ENCODE data around the gene S100A5. TPM values are rescaled to one million over a fixed set of nuclear protein-coding genes. Genes with fewer than 3 reads are reported as not detected.

The S100A5 gene
- total and polyA plus RNA-seq, 5 donors from 2014 or later, result 1.2 to 3.0 (median 1.8) TPM

DNA sequence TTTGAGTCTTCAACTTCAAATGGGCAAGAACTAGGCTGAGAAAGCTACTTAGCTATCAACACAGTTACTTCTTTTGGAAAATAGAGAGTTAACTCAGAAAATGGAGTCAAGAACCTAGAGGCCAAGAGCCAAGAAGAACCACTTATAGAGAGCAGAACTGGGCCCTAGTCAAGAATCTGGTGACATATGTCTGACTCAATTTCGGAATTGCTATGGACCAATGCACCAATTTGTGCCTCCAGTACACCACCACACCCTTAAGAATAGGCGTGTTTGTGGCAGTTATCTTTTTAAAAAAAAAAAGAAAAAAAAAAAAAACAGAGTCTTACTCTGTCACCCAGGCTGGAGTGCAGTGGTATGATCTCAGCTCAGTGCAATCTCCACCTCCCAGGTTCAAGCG, 17.1 kb upstream of the S100A5 start:
- Mint-ChIP-seq H3K4me3 (no peak overlapping the region), H3K36me3 (no peaks in the 10 kb centered on the region), H3K9me3 (no peaks in the 10 kb centered on the region), H3K27me3 (no peaks in the 10 kb centered on the region), H3K4me1 (peaks cover 0 to 4% (median 0%) of the 10 kb centered on the region in 4 donors), H3K27ac (no peak overlapping the region)
- Histone ChIP-seq H3K27ac (ENCODE audit: insufficient read depth, low read length, poor library complexity, severe bottlenecking) (no peak overlapping the region), H3K27me3 (ENCODE audit: control insufficient read depth, insufficient read depth, low read length) (no peaks in the 10 kb centered on the region), H3K4me3 (ENCODE audit: low read depth, low read length) (no peak overlapping the region), H3K9me3 (ENCODE audit: control insufficient read depth in 2 of 2, low read length in 2 of 2) (no peaks in the 10 kb centered on the region), H3K36me3 (ENCODE audit: control insufficient read depth, insufficient read depth, low read length) (no peaks in the 10 kb centered on the region), H3K4me1 (ENCODE audit: control insufficient read depth, insufficient read depth, low read length, poor library complexity, severe bottlenecking) (no peaks in the 10 kb centered on the region)
- DNase-seq, result no peak
- ATAC-seq (ENCODE audit: low read depth in 2 of 2), result no peak

DNA sequence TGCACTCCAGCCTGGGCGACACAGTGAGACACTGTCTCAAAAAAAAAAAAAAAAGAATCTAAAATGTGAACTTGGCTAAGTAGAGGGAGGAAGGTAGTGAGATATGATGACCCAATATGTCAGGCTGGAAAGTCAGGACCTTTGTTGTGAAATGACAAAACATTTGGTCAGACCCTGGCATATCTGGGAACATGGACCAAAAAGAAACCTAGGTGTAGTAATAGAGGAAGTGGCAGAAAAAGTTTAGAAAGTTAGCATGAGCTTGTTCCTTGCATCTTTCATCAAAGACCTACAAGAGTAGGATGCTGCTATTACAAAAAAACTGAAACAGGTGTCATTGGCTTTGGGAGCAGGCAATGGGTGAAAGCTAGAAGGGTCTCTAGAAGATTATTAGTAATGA, 15.6 kb upstream of the S100A5 start:
- no peaks in the 10 kb centered on the region for H3K27me3 Mint-ChIP-seq
- peaks cover 0 to 4% (median 0%) of the 10 kb centered on the region in 4 donors for H3K4me1 Mint-ChIP-seq
- H3K4me3 Mint-ChIP-seq, result no peak overlapping the region
- Histone ChIP-seq H3K9me3 (ENCODE audit: control insufficient read depth in 2 of 2, low read length in 2 of 2) (no peaks in the 10 kb centered on the region), H3K4me3 (ENCODE audit: low read depth, low read length) (no peak overlapping the region), H3K4me1 (ENCODE audit: control insufficient read depth, insufficient read depth, low read length, poor library complexity, severe bottlenecking) (no peaks in the 10 kb centered on the region), H3K27me3 (ENCODE audit: control insufficient read depth, insufficient read depth, low read length) (no peaks in the 10 kb centered on the region), H3K36me3 (ENCODE audit: control insufficient read depth, insufficient read depth, low read length) (no peaks in the 10 kb centered on the region), H3K27ac (ENCODE audit: insufficient read depth, low read length, poor library complexity, severe bottlenecking) (no peak overlapping the region)
- peak overlapping the region in 1 of 3 donors; percentile 54 for H3K27ac Mint-ChIP-seq
- no peak for ATAC-seq (ENCODE audit: low read depth in 2 of 2)
- DNase-seq, result no peak
- H3K9me3 Mint-ChIP-seq, result no peaks in the 10 kb centered on the region
- no peaks in the 10 kb centered on the region for H3K36me3 Mint-ChIP-seq

DNA sequence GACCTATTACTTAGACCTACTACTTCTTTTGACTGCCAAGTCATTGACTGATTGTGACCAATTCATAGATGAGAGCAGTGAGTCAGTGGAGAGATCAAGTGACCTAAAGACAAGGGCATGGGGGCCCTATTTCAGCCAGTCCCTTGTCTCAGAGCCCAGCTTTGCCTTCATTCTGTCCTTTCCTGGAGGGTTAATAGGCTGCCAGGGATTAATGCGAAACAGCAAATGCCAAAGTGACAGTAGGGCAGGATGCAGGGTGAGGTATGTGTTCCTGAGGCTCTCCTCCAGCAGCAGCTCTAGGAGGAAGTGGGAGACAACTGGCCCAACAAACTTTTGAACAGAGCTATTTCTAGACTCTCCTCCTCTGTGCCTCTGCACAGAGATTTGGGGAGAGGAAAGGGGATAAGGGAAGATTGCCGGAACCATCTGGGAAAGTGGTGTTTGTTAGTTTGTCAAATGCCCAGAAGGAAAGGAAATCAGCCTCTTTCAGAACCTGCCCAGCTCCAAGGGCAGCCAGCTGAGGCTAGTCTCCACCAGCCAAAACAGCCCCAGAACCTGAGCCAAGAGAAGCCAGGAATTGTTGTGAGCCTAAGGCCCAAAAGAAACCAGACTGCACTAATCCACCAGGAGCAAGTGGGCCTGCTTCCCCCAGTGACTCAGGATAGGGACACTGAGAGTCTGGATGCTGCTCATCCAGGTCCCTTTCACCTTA, 13.3 kb upstream of the S100A5 start:
- peak overlapping the region in 1 of 3 donors; percentile 59 for H3K27ac Mint-ChIP-seq
- H3K9me3 Mint-ChIP-seq, result no peaks in the 10 kb centered on the region

DNA sequence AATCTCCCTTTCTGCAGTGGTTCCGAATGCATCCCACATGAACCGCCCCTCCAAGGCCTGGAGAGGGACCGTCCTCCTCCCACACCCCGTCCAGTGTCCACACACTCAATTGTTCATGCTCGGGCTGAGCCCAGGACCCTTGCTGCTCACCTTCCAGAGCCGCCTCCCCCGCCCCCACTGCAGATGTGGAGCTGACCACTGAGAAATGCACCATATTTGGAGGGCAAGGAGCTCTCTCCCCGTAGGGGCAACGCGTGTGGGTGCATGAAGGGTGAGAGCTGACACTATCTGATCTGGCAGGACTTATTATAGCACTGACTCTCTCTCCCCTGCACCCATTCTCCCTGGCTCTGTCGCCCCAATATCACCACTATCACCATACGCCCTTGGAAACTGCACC, 12.4 kb upstream of the S100A5 start:
- H3K36me3 Mint-ChIP-seq, result no peaks in the 10 kb centered on the region
- Histone ChIP-seq H3K4me1 (ENCODE audit: control insufficient read depth, insufficient read depth, low read length, poor library complexity, severe bottlenecking) (no peaks in the 10 kb centered on the region), H3K4me3 (ENCODE audit: low read depth, low read length) (no peak overlapping the region), H3K36me3 (ENCODE audit: control insufficient read depth, insufficient read depth, low read length) (no peaks in the 10 kb centered on the region), H3K9me3 (ENCODE audit: control insufficient read depth in 2 of 2, low read length in 2 of 2) (no peaks in the 10 kb centered on the region), H3K27me3 (ENCODE audit: control insufficient read depth, insufficient read depth, low read length) (no peaks in the 10 kb centered on the region), H3K27ac (ENCODE audit: insufficient read depth, low read length, poor library complexity, severe bottlenecking) (no peak overlapping the region)
- peak overlapping the region in 1 of 3 donors; percentile 59 for H3K27ac Mint-ChIP-seq
- peaks cover 0 to 13% (median 0%) of the 10 kb centered on the region in 4 donors for H3K4me1 Mint-ChIP-seq
- ATAC-seq (ENCODE audit: low read depth in 2 of 2) (no peak), DNase-seq (no peak)
- no peaks in the 10 kb centered on the region for H3K9me3 Mint-ChIP-seq
- H3K27me3 Mint-ChIP-seq, result no peaks in the 10 kb centered on the region
- no peak overlapping the region for H3K4me3 Mint-ChIP-seq

More for the DNA sequence above, 13.3 kb upstream of the S100A5 start:
- no peaks in the 10 kb centered on the region for H3K9me3 ChIP-seq (ENCODE audit: control insufficient read depth in 2 of 2, low read length in 2 of 2)
- DNase-seq (no peak), ATAC-seq (ENCODE audit: low read depth in 2 of 2) (no peak)
- no peaks in the 10 kb centered on the region for H3K4me1 ChIP-seq (ENCODE audit: control insufficient read depth, insufficient read depth, low read length, poor library complexity, severe bottlenecking)
- Mint-ChIP-seq H3K27me3 (no peaks in the 10 kb centered on the region), H3K4me1 (peaks cover 0 to 6% (median 0%) of the 10 kb centered on the region in 4 donors), H3K4me3 (no peak overlapping the region), H3K36me3 (no peaks in the 10 kb centered on the region)
- H3K36me3 ChIP-seq (ENCODE audit: control insufficient read depth, insufficient read depth, low read length), result no peaks in the 10 kb centered on the region
- H3K27ac ChIP-seq (ENCODE audit: insufficient read depth, low read length, poor library complexity, severe bottlenecking), result no peak overlapping the region
- no peaks in the 10 kb centered on the region for H3K27me3 ChIP-seq (ENCODE audit: control insufficient read depth, insufficient read depth, low read length)
- no peak overlapping the region for H3K4me3 ChIP-seq (ENCODE audit: low read depth, low read length)

DNA sequence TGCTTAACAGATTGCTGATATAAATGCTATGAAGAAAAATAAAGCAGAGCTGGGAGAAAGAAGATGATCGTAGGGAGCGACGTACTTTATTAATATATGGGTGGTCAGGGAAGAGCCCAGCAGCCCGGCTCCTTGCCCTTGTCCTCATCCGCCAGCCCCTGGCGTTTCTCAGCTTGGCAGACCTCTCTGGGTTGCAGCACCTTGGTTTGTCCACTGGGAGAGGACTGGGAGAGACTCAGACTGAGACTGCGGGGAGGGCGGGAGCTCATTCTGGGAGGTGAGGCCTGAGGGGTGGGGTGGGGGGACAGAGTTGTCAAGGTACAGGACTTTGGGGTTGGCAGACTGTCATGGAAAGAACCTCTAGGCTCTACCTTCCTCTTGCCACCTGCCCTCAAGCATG, 11.6 kb upstream of the S100A5 start:
- H3K36me3 Mint-ChIP-seq, result no peaks in the 10 kb centered on the region
- peaks cover 1% of the 10 kb centered on the region for H3K4me1 ChIP-seq (ENCODE audit: control insufficient read depth, insufficient read depth, low read length, poor library complexity, severe bottlenecking)
- H3K4me1 Mint-ChIP-seq, result peaks cover 0 to 18% (median 0%) of the 10 kb centered on the region in 4 donors
- no peaks in the 10 kb centered on the region for H3K36me3 ChIP-seq (ENCODE audit: control insufficient read depth, insufficient read depth, low read length)
- H3K27ac Mint-ChIP-seq, result no peak overlapping the region
- no peak overlapping the region for H3K27ac ChIP-seq (ENCODE audit: insufficient read depth, low read length, poor library complexity, severe bottlenecking)
- H3K9me3 ChIP-seq (ENCODE audit: control insufficient read depth in 2 of 2, low read length in 2 of 2), result no peaks in the 10 kb centered on the region
- DNase-seq, result no peak
- H3K4me3 ChIP-seq (ENCODE audit: low read depth, low read length), result no peak overlapping the region
- H3K27me3 ChIP-seq (ENCODE audit: control insufficient read depth, insufficient read depth, low read length), result no peaks in the 10 kb centered on the region
- no peaks in the 10 kb centered on the region for H3K27me3 Mint-ChIP-seq
- H3K4me3 Mint-ChIP-seq, result no peak overlapping the region
- ATAC-seq (ENCODE audit: low read depth in 2 of 2), result no peak
- H3K9me3 Mint-ChIP-seq, result no peaks in the 10 kb centered on the region

DNA sequence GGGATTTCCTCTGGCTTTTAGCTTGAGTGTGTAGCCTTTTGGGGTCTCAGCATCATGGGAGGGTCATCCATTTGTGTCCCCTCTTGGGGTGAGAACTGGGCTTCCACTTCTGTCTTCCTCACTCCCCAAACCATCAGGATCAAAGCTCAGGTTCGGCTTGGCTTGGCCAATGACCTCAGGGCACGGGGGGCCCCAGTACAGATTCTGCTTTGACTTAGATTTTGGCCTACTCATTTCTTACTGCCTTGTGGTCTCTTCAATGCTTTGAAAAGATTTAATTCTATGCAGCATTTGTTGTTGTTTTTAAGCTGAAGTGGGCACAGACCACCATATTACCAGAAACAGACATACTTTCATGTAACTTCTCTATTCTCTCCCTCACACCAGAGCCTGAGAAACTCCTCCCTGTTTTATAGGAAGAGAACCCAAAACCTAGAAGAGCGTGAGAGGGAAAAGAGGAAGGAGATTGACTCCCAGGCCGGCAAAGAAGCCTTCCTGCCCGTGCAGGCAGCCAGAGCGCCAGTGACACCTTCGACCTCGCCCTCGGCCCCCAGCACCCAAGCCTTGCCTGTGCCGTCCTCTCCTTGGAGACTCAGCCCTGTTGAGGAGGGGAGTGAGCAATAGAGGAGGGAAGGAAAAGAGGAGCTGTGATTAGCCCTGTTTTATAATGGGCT, 10.2 kb upstream of the S100A5 start:
- H3K4me3 Mint-ChIP-seq, result peak overlapping the region in 1 of 4 donors; percentile 43

DNA sequence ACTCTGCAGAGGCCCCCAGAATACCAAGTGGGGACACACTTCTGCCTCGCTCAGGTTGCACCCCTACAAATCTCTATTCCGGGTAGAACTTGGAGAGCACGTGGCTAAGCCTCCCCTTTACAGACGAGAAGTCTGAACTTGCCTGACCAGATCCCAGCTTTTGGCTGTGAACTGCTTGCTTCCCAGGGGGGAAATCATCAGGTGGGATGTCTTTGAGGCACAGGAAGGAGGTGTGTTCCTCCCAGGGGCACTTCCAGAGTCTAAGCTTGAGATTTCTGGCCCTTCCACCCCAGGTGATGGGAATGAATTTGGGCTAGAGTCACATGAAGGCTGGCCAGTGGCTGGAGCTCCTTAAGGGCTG, 9.6 kb upstream of the S100A5 start:
- H3K27ac Mint-ChIP-seq, result peak overlapping the region in 1 of 3 donors; percentile 79
- H3K36me3 ChIP-seq (ENCODE audit: control insufficient read depth, insufficient read depth, low read length), result no peaks in the 10 kb centered on the region
- H3K27me3 ChIP-seq (ENCODE audit: control insufficient read depth, insufficient read depth, low read length), result no peaks in the 10 kb centered on the region
- H3K9me3 Mint-ChIP-seq, result no peaks in the 10 kb centered on the region
- no peak overlapping the region for H3K4me3 Mint-ChIP-seq
- H3K27me3 Mint-ChIP-seq, result no peaks in the 10 kb centered on the region
- DNase-seq, result no peak
- H3K4me1 Mint-ChIP-seq, result peaks cover 0 to 32% (median 9%) of the 10 kb centered on the region in 4 donors
- H3K9me3 ChIP-seq (ENCODE audit: control insufficient read depth in 2 of 2, low read length in 2 of 2), result no peaks in the 10 kb centered on the region
- H3K27ac ChIP-seq (ENCODE audit: insufficient read depth, low read length, poor library complexity, severe bottlenecking), result no peak overlapping the region
- no peak overlapping the region for H3K4me3 ChIP-seq (ENCODE audit: low read depth, low read length)
- H3K36me3 Mint-ChIP-seq, result peaks cover 2% of the 10 kb centered on the region
- H3K4me1 ChIP-seq (ENCODE audit: control insufficient read depth, insufficient read depth, low read length, poor library complexity, severe bottlenecking), result peaks cover 19% of the 10 kb centered on the region
- no peak for ATAC-seq (ENCODE audit: low read depth in 2 of 2)

More for the DNA sequence above, 10.2 kb upstream of the S100A5 start:
- H3K27me3 Mint-ChIP-seq, result no peaks in the 10 kb centered on the region
- H3K9me3 Mint-ChIP-seq, result no peaks in the 10 kb centered on the region
- peaks cover 13% of the 10 kb centered on the region for H3K4me1 ChIP-seq (ENCODE audit: control insufficient read depth, insufficient read depth, low read length, poor library complexity, severe bottlenecking)
- no peaks in the 10 kb centered on the region for H3K36me3 Mint-ChIP-seq
- H3K4me1 Mint-ChIP-seq, result peaks cover 0 to 26% (median 4%) of the 10 kb centered on the region in 4 donors
- H3K36me3 ChIP-seq (ENCODE audit: control insufficient read depth, insufficient read depth, low read length), result no peaks in the 10 kb centered on the region
- no peak overlapping the region for H3K27ac ChIP-seq (ENCODE audit: insufficient read depth, low read length, poor library complexity, severe bottlenecking)
- no peak overlapping the region for H3K4me3 ChIP-seq (ENCODE audit: low read depth, low read length)
- DNase-seq, result no peak
- H3K9me3 ChIP-seq (ENCODE audit: control insufficient read depth in 2 of 2, low read length in 2 of 2), result no peaks in the 10 kb centered on the region
- no peak for ATAC-seq (ENCODE audit: low read depth in 2 of 2)
- H3K27ac Mint-ChIP-seq, result peak overlapping the region in 1 of 3 donors; percentile 82
- no peaks in the 10 kb centered on the region for H3K27me3 ChIP-seq (ENCODE audit: control insufficient read depth, insufficient read depth, low read length)
